OCI-LY1 (cell line): Measurements from ENCODE around the gene MAP4K4.

Experiments
- H2AFZ ChIP-seq: fragments of 200-600 bp; sonication (generic), shearing (Covaris generic); 2 replicates; pipeline ENCODE4 v1.6.0; 2014; ENCODE audit warnings: antibody characterized with exemption, mild to moderate bottlenecking, low read length
- H3F3A ChIP-seq: fragments of 200-600 bp; sonication (generic), shearing (Covaris generic); 2 replicates; pipeline ENCODE4 v1.6.0; 2014; ENCODE audit warnings: mild to moderate bottlenecking, antibody characterized with exemption, low read length, moderate library complexity; ENCODE audit not compliant: insufficient read depth
- H3K27ac ChIP-seq: fragments of 200-600 bp; sonication (generic); 2 replicates; pipeline ENCODE4 v1.5.1; 2014; ENCODE audit warnings: low read length, mixed run types, mild to moderate bottlenecking, low read depth; ENCODE audit not compliant: poor library complexity, severe bottlenecking
- H3K27me3 ChIP-seq: fragments of 200-600 bp; sonication (generic); 2 replicates; pipeline ENCODE4 v1.6.0; 2014; ENCODE audit warnings: antibody characterized with exemption, mild to moderate bottlenecking, low read length, moderate library complexity; ENCODE audit not compliant: insufficient read depth
- H3K36me3 ChIP-seq: fragments of 200-600 bp; sonication (generic); 2 replicates; pipeline ENCODE4 v1.6.1; 2014; ENCODE audit warnings: mild to moderate bottlenecking, antibody characterized with exemption, low read length, moderate library complexity, mixed read lengths; ENCODE audit not compliant: insufficient read depth
- H3K4me1 ChIP-seq: fragments of 200-600 bp; sonication (generic); 2 replicates; pipeline ENCODE4 v1.5.1; 2014; ENCODE audit warnings: mild to moderate bottlenecking, low read length, moderate library complexity; ENCODE audit not compliant: insufficient read depth, severe bottlenecking
- H3K4me2 ChIP-seq: fragments of 200-600 bp; sonication (generic), shearing (Covaris generic); 2 replicates; pipeline ENCODE4 v1.6.1; 2014; ENCODE audit warnings: low read length
- H3K4me3 ChIP-seq: fragments of 200-600 bp; sonication (generic); 2 replicates; pipeline ENCODE4 v1.5.1; 2014; ENCODE audit warnings: low read length, low read depth, mild to moderate bottlenecking, mixed read lengths; ENCODE audit not compliant: poor library complexity, severe bottlenecking
- H3K79me2 ChIP-seq: fragments of 200-600 bp; shearing (Covaris generic); 2 replicates; pipeline ENCODE4 v1.6.1; 2016; ENCODE audit warnings: mixed run types, low read length, mixed read lengths; ENCODE audit not compliant: insufficient read depth
- H3K9ac ChIP-seq: fragments of 200-600 bp; sonication (generic), shearing (Covaris generic); 2 replicates; pipeline ENCODE4 v1.6.1; 2014; ENCODE audit warnings: mild to moderate bottlenecking, low read length, mixed read lengths
- H3K9me2 ChIP-seq: fragments of 200-600 bp; sonication (generic), shearing (Covaris generic); 2 replicates; pipeline ENCODE4 v1.6.1; 2014; ENCODE audit warnings: low read depth, mild to moderate bottlenecking, low read length, mixed read lengths
- H3K9me3 ChIP-seq: fragments of 200-600 bp; shearing (Covaris generic); 2 replicates; pipeline ENCODE4 v1.6.1; 2014; ENCODE audit warnings: low read length, mixed read lengths
- H4K20me1 ChIP-seq: fragments of 200-600 bp; sonication (generic), shearing (Covaris generic); 2 replicates; pipeline ENCODE4 v1.6.0; 2016; ENCODE audit warnings: mild to moderate bottlenecking, low read length; ENCODE audit not compliant: insufficient read depth
- CTCF ChIP-seq: fragments of 200-600 bp; sonication (generic), shearing (Covaris generic); IDR thresholded peaks from 2 replicates; pipeline ENCODE4 v1.5.1; 2017; ENCODE audit warnings: mild to moderate bottlenecking, antibody characterized with exemption, low read length, moderate library complexity, mixed read lengths
- EZH2 ChIP-seq: fragments of 200-600 bp; sonication (generic), shearing (Covaris generic); IDR thresholded peaks from 2 replicates; pipeline ENCODE4 v1.8.0; 2017; ENCODE audit warnings: borderline replicate concordance, mixed run types, mild to moderate bottlenecking, antibody characterized with exemption, low read length, moderate library complexity, mixed read lengths

MAP4K4 gene

GRCh38 chr2:101893681-101894381 lies 196.3 kb downstream of the MAP4K4 start:
- H3K9me3 ChIP-seq, result no peaks in the 10 kb centered on the region
- no peak for TF ChIP-seq EZH2
- TF ChIP-seq CTCF, result no peak
- H3K4me2 ChIP-seq, result no peak overlapping the region
- no peak overlapping the region for H2AFZ ChIP-seq
- H4K20me1 ChIP-seq, result no peaks in the 10 kb centered on the region
- no peak overlapping the region for H3K27ac ChIP-seq
- no peaks in the 10 kb centered on the region for H3K9me2 ChIP-seq
- H3K9ac ChIP-seq, result no peak overlapping the region
- no peaks in the 10 kb centered on the region for H3K4me1 ChIP-seq
- H3K27me3 ChIP-seq, result no peaks in the 10 kb centered on the region
- H3K36me3 ChIP-seq, result peaks cover 49% of the 10 kb centered on the region
- no peaks in the 10 kb centered on the region for H3K79me2 ChIP-seq
- H3K4me3 ChIP-seq, result no peak overlapping the region
- H3F3A ChIP-seq, result no peaks in the 10 kb centered on the region

GRCh38 chr2:101895039-101895438 lies 197.5 kb downstream of the MAP4K4 start:
- H3K27ac ChIP-seq, result no peak overlapping the region
- no peaks in the 10 kb centered on the region for H3K4me1 ChIP-seq
- H3K4me3 ChIP-seq, result no peak overlapping the region
- no peaks in the 10 kb centered on the region for H3K9me2 ChIP-seq
- H3K9me3 ChIP-seq, result no peaks in the 10 kb centered on the region
- no peak overlapping the region for H3K9ac ChIP-seq
- no peaks in the 10 kb centered on the region for H4K20me1 ChIP-seq
- TF ChIP-seq EZH2, result no peak
- TF ChIP-seq CTCF, result no peak
- H3K4me2 ChIP-seq, result no peak overlapping the region
- no peaks in the 10 kb centered on the region for H3F3A ChIP-seq
- H3K36me3 ChIP-seq, result peaks cover 37% of the 10 kb centered on the region
- H3K27me3 ChIP-seq, result no peaks in the 10 kb centered on the region
- no peak overlapping the region for H2AFZ ChIP-seq
- no peaks in the 10 kb centered on the region for H3K79me2 ChIP-seq

- Histone ChIP-seq H3K9ac (no peak overlapping the region), H3K36me3 (peaks cover 32% of the 10 kb centered on the region), H3K27me3 (no peaks in the 10 kb centered on the region), H2AFZ (no peak overlapping the region), H3K9me2 (no peaks in the 10 kb centered on the region), H3K9me3 (no peaks in the 10 kb centered on the region), H3K4me2 (no peak overlapping the region), H3K27ac (no peak overlapping the region), H4K20me1 (no peaks in the 10 kb centered on the region), H3K4me3 (no peak overlapping the region), H3K4me1 (no peaks in the 10 kb centered on the region), H3K79me2 (no peaks in the 10 kb centered on the region), H3F3A (no peaks in the 10 kb centered on the region)
- TF ChIP-seq EZH2 (no peak), CTCF (no peak)
Observed at GRCh38 chr2:101895819-101896322, 198.4 kb downstream of the MAP4K4 start.
